NK-92 (cell line): ENCODE data around the gene MCF2L2.
"Not testable (repeated sequence)": the region's sequence is repeated elsewhere in the genome, so short reads cannot be mapped to it uniquely, and the experiment has no call there.

Experiments
- DNase-seq: peaks from one replicate; lab custom pipeline; 2025; ENCODE audit not compliant: unreplicated experiment; lab: John Stamatoyannopoulos, UW

Gene MCF2L2

DNA sequence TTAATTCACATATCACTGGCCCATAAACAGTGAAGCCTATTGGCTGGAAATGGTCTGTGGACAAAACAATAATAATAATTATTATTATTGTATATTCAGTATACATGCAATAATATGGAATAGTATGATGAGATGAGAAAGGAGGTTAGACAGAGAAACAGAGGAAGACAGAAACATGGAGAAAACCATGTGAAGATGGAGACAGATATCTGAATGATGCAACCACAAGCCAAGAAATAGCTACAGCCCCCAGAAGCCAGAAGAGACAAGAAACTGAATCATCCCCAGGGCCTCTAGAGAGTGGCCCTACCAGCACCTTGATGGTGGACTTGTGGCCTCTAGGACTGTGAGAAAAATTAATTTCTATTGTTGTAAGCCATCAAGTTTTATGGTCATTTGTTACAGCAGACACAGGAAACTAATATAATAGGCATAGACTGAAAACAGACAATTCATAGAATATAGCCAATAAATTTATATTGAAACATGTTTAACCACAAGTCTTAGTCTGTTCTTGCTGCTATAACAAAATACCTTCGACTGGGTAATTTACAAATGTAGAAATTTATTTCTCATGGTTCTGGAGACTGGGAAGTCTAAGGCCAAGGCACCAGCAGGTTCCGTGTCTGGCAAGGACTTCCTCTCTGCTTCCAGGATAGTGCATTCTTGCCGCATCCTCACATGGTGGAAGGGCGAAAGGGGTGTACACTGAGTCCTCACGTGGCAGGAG is 31.6 kb downstream of the MCF2L2 start:
- DNase-seq = no peak

DNA sequence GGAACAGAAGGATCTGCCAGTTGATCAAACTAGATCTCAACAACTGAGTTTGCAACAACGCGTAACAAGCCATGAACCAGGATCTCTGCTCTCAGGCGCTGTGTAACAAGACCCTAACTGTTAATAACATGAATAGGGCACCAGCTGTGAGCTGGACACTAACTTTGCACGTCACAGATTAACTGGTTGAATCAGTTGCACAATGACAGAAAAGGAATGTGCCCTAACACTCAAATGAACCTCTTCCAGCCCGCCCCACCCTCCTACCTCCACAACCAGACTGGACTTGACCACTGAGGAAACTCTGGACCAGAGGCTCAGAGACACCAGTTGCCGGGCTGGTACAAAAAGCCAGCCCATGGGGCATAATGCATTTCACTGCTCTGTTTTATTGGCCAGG is 34.3 kb downstream of the MCF2L2 start:
- no peak for DNase-seq

DNA sequence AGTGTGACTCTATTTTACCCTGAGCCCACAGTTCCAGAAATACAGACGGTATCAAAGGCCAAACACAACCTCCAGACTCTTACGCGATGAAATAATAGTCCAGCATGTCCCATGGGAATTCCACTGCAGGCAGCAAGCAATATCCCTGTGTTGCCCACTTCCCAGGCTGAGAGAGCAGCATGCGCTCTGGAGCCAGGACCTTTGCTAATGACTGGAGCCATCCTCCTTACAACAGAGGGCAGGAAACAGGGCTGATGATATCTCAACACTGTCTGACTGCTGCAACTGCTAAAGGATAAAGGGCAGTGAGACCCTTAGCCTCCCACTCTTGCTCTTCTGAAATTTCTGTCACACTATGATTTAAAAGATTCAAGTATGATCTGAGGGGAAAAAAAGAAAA is 34.8 kb downstream of the MCF2L2 start:
- no peak for DNase-seq

DNA sequence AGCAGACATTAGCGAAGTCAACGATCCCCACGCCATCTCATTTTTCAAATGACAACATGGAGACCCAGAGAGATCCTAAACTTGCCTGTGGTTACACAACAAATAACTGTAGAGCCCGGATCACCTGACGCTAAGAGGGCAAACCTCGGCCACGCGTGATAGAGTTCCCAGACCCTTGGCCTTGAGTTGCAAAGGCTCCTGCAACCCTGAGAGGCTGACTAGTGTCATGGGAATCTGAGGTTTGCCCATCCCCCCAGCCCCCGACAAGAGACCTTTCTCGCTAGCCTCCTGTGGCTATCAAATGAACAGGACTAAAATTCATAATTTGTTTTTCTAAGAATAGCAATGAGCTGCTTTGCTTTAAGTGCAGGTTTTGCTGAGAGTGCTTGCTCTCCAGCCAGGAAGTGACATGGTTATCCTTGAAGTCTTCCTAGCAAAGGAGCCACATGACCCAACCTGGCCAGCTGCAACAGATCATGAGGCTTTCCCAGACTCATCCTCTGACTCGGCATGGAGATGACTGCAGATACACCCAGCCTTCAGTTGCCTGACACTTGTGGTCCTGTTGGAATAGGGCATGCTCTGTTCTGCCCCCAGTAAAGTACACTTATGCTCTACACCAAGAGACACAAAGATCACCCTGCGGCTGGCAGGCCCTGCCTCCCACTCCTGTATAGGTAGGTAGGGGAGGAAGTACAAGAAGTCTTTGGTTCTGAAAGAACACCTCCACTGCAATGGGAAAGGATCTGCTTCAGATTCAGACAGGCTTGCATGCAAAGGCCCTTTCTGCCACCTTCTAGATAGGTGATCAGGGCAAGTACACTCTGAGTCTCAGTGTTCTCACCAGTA is 36.0 kb downstream of the MCF2L2 start:
- no peak for DNase-seq

DNA sequence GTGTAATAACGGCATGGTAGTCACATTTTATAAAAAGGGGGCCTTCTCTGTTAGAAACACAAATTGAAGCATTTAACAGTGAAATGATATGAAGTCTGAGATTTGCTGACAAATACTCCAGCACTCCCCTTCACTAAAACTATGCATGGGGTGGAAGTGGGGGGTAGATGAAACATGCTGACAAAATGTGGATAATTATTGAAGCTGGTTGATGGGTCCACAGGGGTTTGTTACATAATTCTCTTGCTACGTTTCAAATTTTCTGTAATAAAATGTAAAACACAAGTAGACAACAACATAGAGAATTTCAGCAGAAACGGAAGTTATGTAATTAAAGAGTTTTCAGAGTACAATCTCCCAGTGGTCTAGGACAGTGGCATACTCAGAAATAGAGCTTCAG is 37.0 kb downstream of the MCF2L2 start:
- DNase-seq = no peak

DNA sequence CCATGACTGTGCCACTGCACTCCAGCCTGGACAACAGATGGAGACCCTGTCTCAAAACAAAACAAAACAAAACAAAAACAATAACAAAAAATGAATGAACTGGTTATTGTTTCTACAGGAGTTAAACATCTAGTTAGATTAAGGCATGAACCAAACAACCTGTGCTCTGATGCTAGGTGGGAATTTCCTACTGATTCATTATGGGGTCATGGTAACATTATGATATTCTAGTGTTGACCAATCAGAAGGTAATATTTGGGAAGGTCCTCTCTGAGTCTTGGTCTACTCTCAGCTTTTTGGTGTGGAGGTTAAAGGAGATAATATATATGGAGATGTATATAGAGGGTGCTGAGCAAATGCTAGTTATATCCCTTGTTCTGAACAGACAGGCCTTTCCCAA is 37.6 kb downstream of the MCF2L2 start:
- DNase-seq = no peak

DNA sequence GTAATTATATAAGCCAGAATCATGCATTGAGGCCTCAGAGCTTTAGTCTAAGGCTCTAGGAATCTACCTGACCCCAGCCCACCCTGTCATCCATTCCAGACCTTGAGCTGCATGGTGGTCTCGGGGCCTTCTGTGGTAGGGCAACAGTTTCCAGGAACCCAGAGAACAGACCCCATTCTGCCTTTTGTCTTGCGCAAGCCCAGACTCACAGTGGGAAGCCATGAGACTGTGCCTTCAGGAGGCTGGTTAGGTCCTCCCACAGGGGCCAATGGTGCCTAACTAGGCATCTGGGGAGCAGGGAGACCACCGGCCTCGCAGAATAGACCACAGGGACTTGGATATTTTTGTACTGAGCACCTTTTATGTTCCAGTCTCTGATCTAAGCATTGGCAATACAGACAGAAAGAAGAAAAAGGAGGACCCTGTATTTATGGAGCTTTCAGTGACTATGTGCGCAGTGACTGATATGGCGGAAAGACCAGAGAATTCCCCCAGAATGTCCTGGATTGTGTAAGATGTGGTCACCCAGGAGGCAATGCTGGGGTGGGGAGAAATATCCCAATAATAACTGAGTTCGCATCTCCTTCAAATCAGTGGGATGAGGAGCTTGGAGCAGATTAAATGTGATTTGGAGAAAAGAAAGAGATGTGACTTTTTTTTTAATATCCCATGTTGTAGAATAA is 40.1 kb downstream of the MCF2L2 start:
- DNase-seq = no peak

DNA sequence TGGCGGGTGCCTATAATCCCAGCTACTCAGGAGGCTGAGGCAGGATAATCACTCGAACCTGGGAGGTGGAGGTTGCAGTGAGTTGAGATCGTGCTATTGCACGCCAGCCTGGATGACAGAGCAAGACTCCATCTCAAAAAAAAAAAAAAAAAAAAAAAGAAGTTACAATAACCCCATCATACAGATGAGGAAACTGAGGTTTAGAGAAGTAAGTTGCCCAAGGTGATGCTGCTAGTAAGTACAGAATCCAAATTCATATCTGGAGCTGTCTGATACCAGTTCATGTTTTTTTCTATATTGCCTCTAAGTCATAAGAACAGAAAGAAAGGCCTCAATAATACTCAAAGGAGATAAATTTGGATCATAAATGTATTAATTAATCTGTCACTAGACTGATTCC is 40.6 kb downstream of the MCF2L2 start:
- no peak for DNase-seq

DNA sequence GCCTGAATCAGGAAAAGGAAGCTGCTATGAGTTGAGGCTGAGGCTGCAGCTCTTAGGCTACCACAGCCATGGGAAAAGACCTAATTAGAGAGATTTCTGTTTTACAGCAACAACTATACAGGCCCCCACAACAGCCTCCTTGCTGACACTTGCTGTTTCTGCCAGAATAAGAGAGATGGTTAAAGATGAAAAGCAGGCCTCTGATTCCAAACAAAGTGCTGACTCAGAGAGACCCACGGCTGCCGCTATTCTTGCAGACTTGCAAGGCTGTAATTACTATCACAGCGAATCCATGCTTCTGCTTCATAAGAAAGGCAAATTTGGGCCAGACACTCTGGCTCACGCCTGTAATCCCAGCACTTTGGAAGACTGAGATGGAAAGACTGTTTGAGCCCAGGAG is 41.8 kb downstream of the MCF2L2 start:
- no peak for DNase-seq

DNA sequence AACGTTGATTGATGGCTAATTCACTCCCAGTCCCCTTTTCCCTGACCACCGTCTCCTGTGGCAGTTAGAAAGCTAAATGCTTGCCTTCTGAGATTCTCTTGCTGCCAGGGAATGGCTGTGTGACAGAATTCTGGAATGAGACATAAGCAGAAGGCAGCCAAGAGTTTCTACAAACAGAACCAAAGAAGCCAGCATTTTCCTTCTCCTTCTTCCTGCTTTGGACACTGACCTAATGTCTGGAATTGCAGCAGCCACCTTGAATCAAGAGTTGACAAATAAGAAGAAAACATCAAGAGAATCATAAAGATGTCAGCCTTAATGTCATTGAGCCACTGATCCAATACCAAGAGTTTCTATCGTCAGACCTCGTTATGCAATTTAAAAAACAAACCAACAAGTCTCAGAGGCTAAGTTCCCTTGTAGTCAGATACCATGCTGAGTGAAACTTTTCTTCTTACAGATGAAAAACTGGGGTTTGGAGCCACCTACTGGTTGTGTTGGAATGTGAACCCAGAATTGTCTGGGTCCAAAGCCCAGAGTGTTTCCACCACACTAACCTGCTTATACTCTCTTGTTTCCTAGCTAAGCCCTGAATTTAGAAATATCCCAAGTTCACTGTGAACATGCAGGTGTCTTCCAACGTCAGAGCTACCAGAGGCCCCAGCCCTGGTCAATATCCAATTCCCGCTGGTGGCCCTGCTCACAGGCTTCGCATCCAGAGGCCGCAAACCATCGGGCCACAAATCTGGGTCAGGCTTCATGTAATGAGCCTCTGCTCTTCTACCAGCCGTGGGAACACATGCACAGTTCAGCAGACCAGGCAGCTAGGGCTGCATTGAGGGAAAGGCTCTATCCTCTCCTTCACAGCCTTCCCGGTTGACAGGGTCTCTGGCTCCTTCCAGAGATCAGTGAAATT is 42.5 kb downstream of the MCF2L2 start:
- no peak for DNase-seq

DNA sequence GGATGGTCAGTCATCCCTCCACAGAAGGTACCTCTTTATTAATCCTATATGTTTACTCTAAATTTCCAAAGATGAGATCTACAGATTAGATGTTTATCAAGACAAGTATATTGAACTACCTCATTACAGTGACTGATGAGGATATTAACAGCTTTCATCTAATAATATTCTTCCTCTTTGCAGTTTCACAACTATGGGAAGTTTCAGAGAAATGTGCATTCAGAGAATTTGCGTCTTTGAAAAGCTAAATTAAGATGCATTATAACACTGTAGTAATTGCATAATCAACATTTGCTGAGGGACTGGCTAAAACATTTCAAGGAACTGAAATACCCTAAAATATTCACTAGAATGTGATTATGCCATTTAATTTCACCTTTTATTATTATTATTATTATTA is 46.7 kb downstream of the MCF2L2 start:
- DNase-seq = no peak

DNA sequence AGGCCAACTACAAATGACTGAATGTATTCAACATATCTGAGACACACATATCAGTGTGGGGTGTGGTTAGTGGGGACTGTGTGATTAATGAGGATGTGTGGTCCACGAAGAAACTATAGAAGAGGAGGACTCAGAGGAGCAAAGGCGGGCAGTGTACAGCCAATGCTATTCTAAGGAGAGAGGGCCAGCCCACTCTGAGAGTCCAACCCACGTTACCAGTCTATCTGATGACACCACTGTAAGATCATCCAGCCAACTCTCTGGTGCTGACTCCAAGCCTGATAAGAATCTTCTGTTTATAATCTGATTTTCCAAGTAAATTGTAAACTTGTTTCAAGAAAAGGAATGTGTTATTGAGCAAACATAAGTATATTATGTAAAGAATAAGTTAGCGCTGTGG is 47.2 kb downstream of the MCF2L2 start:
- DNase-seq = no peak

DNA sequence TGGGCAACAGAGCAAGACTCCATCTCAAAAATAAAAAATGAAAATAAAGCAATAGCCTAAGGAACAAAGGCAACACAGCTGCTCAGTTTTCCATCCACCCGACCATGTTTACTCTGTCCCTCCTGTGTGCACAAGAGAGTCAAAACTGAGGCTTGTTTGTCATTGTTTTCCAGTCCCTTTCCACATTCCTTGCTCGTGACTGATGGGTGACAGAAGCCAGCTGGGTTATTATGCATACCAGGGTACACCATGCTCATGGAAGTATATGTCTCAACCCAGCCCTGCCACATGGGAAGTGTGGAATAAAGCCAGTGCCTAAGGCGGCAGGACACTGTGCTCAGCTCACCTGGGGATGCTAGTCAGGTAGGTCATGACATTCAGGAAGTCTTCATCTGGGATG is 49.5 kb downstream of the MCF2L2 start:
- DNase-seq = no peak

DNA sequence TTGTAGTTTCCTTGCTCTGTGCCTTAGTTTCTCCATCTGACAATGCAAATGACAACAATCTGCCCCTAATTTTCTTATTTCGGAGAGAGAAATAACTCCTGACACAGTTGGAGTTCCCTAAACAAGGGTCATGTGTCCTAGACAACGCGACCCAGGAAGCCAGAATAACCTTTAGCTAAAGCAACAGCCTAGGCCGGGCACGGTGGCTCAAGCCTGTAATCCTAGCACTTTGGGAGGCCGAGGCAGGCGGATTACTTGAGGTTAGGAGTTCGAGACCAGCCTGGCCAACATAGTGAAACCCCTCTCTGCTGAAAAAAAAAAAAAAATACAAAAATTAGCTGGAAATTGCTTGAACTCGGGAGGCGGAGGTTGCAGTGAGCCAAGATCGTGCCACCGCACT is 49.9 kb downstream of the MCF2L2 start:
- DNase-seq = no peak

DNA sequence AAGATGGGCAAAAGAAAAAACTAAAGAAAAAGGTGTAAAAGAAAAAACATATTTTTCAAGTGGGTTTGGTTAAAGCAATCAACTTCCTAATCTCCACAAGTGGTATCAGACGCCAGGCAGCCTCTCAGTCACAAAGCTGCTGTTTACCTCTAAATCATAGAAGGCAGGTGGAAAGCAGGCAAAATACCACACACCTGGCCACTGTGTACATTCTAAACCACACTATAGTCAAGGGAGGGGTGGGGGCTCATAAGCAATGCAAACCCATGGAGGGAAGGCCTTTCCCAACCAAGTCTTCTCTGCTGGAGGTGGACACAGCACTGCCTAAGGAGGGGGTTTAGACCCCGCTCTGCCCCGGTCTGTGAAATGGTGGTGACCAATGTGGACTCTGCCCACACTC is 50.4 kb downstream of the MCF2L2 start:
- DNase-seq = no peak

DNA sequence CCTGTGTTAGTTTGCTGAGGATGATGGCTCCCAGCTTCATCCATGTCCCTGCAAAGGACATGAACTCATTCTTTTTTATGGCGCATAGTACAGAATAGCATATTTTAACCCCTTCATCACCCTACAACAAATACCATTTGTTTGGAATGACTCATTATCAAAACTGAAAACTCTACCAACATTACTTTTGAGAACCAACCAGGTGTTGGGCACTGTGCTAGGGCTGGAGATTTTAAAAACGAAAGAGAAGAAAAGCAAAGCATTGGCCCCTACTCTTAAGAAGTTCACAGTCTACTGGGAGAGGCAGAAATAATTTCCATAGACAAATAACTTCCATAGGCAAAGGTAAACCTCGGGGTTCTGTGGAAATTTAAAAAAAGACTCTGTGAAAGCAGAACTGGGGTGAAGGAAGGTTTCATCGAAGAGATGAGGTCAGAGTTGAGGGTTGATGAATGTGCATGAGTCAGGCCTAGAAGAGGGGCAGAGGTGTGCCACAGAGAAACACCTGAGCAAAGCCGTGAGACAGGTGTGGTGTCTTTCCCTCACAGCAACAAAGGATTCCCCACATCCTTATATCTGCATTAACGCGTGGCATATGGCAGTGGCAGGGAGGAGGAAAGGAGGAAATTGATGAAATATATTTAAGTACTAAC is 51.0 kb downstream of the MCF2L2 start:
- no peak for DNase-seq

DNA sequence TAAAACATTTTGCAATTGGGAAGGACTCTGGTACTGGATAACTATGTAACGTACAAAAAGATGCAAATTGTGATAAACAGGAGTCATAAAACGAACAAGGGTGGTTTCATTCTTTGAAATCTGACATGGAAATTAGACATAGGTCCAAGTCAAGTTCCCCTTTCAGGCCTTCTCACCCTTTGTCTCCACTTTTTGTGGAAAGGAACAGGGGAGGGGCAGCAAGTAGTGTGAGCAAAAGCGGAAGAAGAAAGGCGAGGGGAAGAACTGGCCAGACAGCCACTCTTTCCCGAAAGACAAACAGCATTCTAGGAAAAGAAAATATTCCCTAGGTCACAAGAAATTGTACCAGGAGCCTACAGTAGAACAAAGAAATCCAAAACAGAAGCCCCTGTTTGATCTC is 52.6 kb downstream of the MCF2L2 start:
- DNase-seq = no peak

DNA sequence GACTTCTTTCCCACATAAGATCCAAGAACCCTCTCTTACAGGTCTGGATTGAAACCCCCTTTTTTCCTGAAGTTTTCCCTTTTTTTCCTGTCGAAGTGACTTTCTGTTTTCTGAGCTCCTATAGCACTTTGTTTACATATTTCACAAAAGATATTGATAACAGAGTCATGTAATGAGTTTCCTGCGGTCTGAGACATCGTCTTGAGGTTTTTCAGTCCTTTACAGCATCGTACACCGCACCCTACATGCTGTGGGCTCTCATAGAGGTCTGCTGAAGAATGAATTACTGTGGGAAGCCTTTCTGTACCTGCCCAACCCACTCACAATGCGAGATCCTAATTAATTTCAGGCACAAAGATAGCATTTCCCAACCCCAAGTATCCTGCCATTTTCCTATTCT is 53.1 kb downstream of the MCF2L2 start:
- DNase-seq = no peak

DNA sequence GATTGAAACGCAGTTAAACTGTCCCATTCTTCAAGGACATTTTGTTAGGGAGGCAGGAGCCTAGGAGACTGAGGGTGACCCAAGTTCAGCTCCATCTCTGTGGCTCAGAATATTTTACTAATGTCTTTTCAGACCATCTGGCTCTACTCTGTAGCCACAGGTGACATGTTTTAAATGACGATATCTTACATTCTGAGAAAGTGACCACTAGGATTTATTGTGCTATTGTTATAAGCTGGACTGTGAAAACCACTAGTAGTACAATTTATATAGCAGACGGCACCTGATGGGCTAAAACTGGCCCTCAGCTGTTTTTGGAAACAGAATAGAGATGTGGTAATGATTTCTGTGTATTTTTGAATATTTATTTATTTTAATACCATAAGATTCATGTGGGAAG is 55.5 kb downstream of the MCF2L2 start:
- no peak for DNase-seq

DNA sequence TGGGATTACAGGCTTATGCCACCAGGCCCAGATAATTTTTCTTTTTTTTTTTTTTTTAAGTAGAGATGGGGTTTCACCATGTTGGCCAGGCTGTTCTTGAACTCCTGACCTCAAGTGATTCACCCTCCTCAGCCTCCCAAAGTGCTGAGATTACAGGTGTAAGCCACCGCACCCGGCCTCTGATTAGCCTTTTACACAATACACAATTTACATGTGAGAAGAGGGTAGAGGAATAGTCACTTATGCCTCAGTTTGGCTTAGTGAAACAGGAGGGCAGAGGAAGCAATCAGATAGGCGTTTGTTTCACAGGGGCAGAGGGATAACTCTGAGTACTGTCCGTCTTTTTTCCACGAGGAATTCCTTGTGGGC is 56.8 kb downstream of the MCF2L2 start:
- not testable (repeated sequence) for DNase-seq

DNA sequence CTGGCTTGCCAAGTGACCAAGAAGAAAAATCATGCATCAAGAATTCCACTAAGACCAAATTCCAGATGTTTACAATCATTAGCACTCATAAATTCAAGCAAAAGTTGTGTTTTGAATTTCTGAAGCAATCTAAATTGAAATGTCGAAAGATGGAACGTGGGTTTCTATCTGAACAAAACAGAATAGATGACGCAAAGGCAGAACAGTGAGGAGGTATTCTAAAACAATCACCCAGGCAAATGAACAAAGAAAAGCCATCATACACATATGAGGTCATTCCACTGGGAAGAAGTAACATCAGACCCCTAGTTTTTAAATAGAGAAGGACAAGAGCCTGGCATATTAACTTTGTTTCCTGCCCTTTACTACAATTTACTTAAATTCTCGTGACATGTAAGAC is 58.0 kb downstream of the MCF2L2 start:
- DNase-seq = no peak
